Endothelial cell of umbilical vein (primary cell): Measurements from ENCODE around the gene NKRF. TPM values are rescaled to one million over a fixed set of nuclear protein-coding genes. Genes with fewer than 3 reads are reported as not detected.
A peak's percentile ranks its signal among the peaks of the same experiment; 100 is the strongest.

Source experiments
- BruUV-seq: library from RNA; stranded (reverse); fragments of 400-500 nt; replicated peaks from 2 replicates; lab custom pipeline; 2021; lab: Mats Ljungman, UMichigan
- CTCF ChIA-PET: fragments of 300-600, 350-600 bp; sonication (Branson Sonifier 250); formaldehyde crosslinking; loops from one replicate; lab custom pipeline; 2021; ENCODE audit warnings: antibody characterized with exemption, inconsistent platforms; lab: Charles Lee
- POLR2A ChIA-PET: fragments of 300-600, 350-600 bp; sonication (Branson Sonifier 250); formaldehyde crosslinking; loops from one replicate; lab custom pipeline; 2021; ENCODE audit warnings: antibody characterized with exemption, inconsistent platforms; lab: Charles Lee
- DNase-seq: peaks from one replicate; pipeline ENCODE4 v3.0.0-alpha.2; 2011; ENCODE audit warnings: low read depth, low spot score
- FAIRE-seq: peaks from 2 replicates; lab custom pipeline; 2011; peaks lifted over from hg19 to GRCh38; lab: Jason Lieb, UNC
- H2AFZ ChIP-seq: 2 replicates; pipeline ENCODE4 v1.6.0; 2012; ENCODE audit warnings: low read depth, low read length, control low read depth, inconsistent platforms
- H3K27ac ChIP-seq: 2 replicates; pipeline ENCODE4 v1.5.1; 2011; ENCODE audit warnings: low read depth, mild to moderate bottlenecking, control low read depth, low read length, moderate library complexity; ENCODE audit not compliant: insufficient read depth
- H3K27me3 ChIP-seq, 2 experiments: 2 replicates each; pipeline versions ENCODE4 v1.6.0 to v1.6.1; 2011; ENCODE audit warnings: low read length in 2 of 2, mixed read lengths in 1 of 2; ENCODE audit not compliant: control insufficient read depth in 2 of 2, insufficient read depth in 2 of 2
- H3K36me3 ChIP-seq, 2 experiments: 2 replicates in 1 of 2; 3 replicates in 1 of 2; pipeline ENCODE4 v1.5.1; 2011; ENCODE audit warnings: low read length in 2 of 2, mild to moderate bottlenecking in 1 of 2, moderate library complexity in 1 of 2; ENCODE audit not compliant: control insufficient read depth in 2 of 2, insufficient read depth in 2 of 2; ENCODE audit errors: extremely low read depth in 1 of 2
- H3K4me1 ChIP-seq: 3 replicates; pipeline ENCODE4 v1.5.1; 2011; ENCODE audit warnings: mild to moderate bottlenecking, low read length; ENCODE audit not compliant: control insufficient read depth, insufficient read depth; ENCODE audit errors: extremely low read depth
- H3K4me2 ChIP-seq: 2 replicates; pipeline ENCODE4 v1.6.1; 2011; ENCODE audit warnings: low read length, control low read depth, mixed read lengths; ENCODE audit not compliant: insufficient read depth
- H3K4me3 ChIP-seq, 3 experiments: fragments of 200-600 bp in 1 of 3; sonication (generic), shearing (Covaris generic) in 1 of 3; replicated peaks in 1 of 3; 2 replicates each; pipeline ENCODE4 v1.5.1; 2011 to 2016; ENCODE audit warnings: control low read depth in 3 of 3, low read length in 3 of 3, mild to moderate bottlenecking in 2 of 3, inconsistent platforms in 1 of 3, low read depth in 1 of 3, moderate library complexity in 1 of 3; ENCODE audit not compliant: insufficient read depth in 1 of 3
- H3K79me2 ChIP-seq: 2 replicates; pipeline ENCODE4 v1.6.0; 2012; ENCODE audit warnings: low read length, inconsistent platforms; ENCODE audit not compliant: control insufficient read depth, insufficient read depth
- H3K9ac ChIP-seq: replicated peaks from 2 replicates; pipeline ENCODE3; 2011; ENCODE audit warnings: low read length, control low read depth; ENCODE audit not compliant: insufficient read depth; ENCODE audit errors: extremely low read depth
- H3K9me1 ChIP-seq: replicated peaks from 3 replicates; pipeline ENCODE4 v1.6.0; 2011; ENCODE audit warnings: mild to moderate bottlenecking, low read length; ENCODE audit not compliant: control insufficient read depth, insufficient read depth; ENCODE audit errors: extremely low read depth
- H3K9me3 ChIP-seq: replicated peaks from 2 replicates; pipeline ENCODE4 v1.5.1; 2012; ENCODE audit warnings: low read length, inconsistent platforms; ENCODE audit not compliant: control insufficient read depth, insufficient read depth
- H4K20me1 ChIP-seq: replicated peaks from 2 replicates; pipeline ENCODE3; 2011; ENCODE audit warnings: mild to moderate bottlenecking, low read length; ENCODE audit not compliant: control insufficient read depth, insufficient read depth; ENCODE audit errors: extremely low read depth
- EZH2 ChIP-seq: IDR thresholded peaks from 2 replicates; pipeline ENCODE4 v1.6.1; 2012; ENCODE audit warnings: borderline replicate concordance, low read depth, mild to moderate bottlenecking, moderate library complexity, low read length, inconsistent platforms; ENCODE audit not compliant: severe bottlenecking
- FOS ChIP-seq: IDR thresholded peaks from 2 replicates; pipeline ENCODE4 v1.6.1; 2011; ENCODE audit warnings: mild to moderate bottlenecking, low read length, moderate library complexity, borderline replicate concordance; ENCODE audit not compliant: insufficient read depth
- GATA2 ChIP-seq: IDR thresholded peaks from 2 replicates; pipeline ENCODE4 v1.7.0; 2011; ENCODE audit warnings: low read depth, mild to moderate bottlenecking, moderate library complexity, mixed read lengths, low read length; ENCODE audit not compliant: insufficient read length, insufficient read depth
- JUN ChIP-seq: IDR thresholded peaks from 2 replicates; pipeline ENCODE4 v1.6.1; 2011; ENCODE audit warnings: borderline replicate concordance, low read depth; ENCODE audit not compliant: insufficient read length, insufficient read depth
- MAX ChIP-seq: IDR thresholded peaks from 2 replicates; pipeline ENCODE4 v1.6.1; 2011; ENCODE audit not compliant: insufficient read depth, insufficient read length
- MYC ChIP-seq: IDR thresholded peaks from one replicate; pipeline ENCODE4 v1.6.1; 2011; ENCODE audit warnings: mild to moderate bottlenecking, low read depth, low read length
- POLR2A ChIP-seq: IDR thresholded peaks from 2 replicates; pipeline ENCODE4 v1.6.1; 2012; ENCODE audit warnings: low read depth, mild to moderate bottlenecking, control low read depth, low read length
- POLR2AphosphoS5 ChIP-seq: IDR thresholded peaks from 2 replicates; pipeline ENCODE4 v1.6.1; 2012; ENCODE audit warnings: low read depth, mild to moderate bottlenecking, control low read depth, low read length, moderate library complexity; ENCODE audit not compliant: insufficient read depth
- dilution Hi-C: fragments of 300-500 bp; cut with MboI; formaldehyde crosslinking; loops from one replicate; pipeline ENCODE4 v1.15.0; 2019; ENCODE audit warnings: low sequenced_read_pairs; ENCODE audit not compliant: extremely low pct_ligation_motif_present
- intact Hi-C: fragments of 100-400 bp; cut with micrococcal nuclease; formaldehyde crosslinking; loops from one replicate; pipeline ENCODE4 v1.10.0; 2022
- polyA plus RNA-seq, 4 experiments: library from polyadenylated mRNA; depleted of rRNA in 3 of 4; stranded (reverse) in 3 of 4; unstranded in 1 of 4; fragments of >200 nt; gene quantifications; 2 replicates each; pipeline versions ENCODE4 v1.2.1 to v1.2.3, GENCODE V29; 2011 to 2012; ENCODE audit warnings: missing spikeins in 1 of 4
- total RNA-seq: library from RNA; stranded (reverse); gene quantifications from 2 replicates; pipeline ENCODE4 v1.2.3, GENCODE V29; 2021
- TF ChIP-seq, protein P1 (sequence below), 2 donors: IDR thresholded peaks; 1 replicate in 1 of 2; 2 replicates in 1 of 2; pipeline ENCODE4 v1.5.1; 2011; ENCODE audit warnings: low read length in 2 of 2, mild to moderate bottlenecking in 2 of 2, moderate library complexity in 2 of 2, control low read depth in 1 of 2, inconsistent platforms in 1 of 2, low read depth in 1 of 2; ENCODE audit not compliant: insufficient read depth in 1 of 2; ENCODE audit errors: extremely low read depth in 1 of 2

Gene NKRF
- total and polyA plus RNA-seq, 2 donors (not counting 3 experiments of a cell fraction or from before 2014, with no cell fraction given): 2.8 to 12.0 TPM

- POLR2A ChIA-PET: no interaction called here
- no peaks in the 10 kb centered on the region for H3K27me3 ChIP-seq
- peak overlapping the region; percentile 53 for H3K27ac ChIP-seq
- peak; percentile 99 for FAIRE-seq
- H3K9me1 ChIP-seq: no peaks in the 10 kb centered on the region
- no TSS peak for BruUV-seq
- no peaks in the 10 kb centered on the region for H4K20me1 ChIP-seq
- no peaks in the 10 kb centered on the region for H3K9me3 ChIP-seq
- peak overlapping the region; percentile 47 for H3K4me2 ChIP-seq
- dilution Hi-C loops: no loop called here
- intact Hi-C loops: loop anchor here (1.0 to 5.0 kb wide), 3 partner anchors 70 to 250 kb away; partner anchors contain the start of genes NDUFA1, RNF113A and SEPTIN6
- CTCF ChIA-PET: interaction anchor here (0.7 to 1.5 kb wide), 5 partner anchors 13 to 140 kb away, joined by 3 to 7 read pairs (median 3); partner anchors contain the start of gene UBE2A
- H2AFZ ChIP-seq: no peak overlapping the region
- DNase-seq: peak; percentile 93
- no peak for TF ChIP-seq FOS
- TF ChIP-seq POLR2AphosphoS5: peak; percentile 31
- H3K9ac ChIP-seq: peak overlapping the region; percentile 16
- H3K4me1 ChIP-seq: peaks cover 18% of the 10 kb centered on the region
- H3K36me3 ChIP-seq: no peaks in the 10 kb centered on the region
- H3K4me3 ChIP-seq: no peak overlapping the region
- no peaks in the 10 kb centered on the region for H3K79me2 ChIP-seq
Measured at GRCh38 chrX:119622356-119623232, 16.4 kb upstream of the NKRF start.

- BruUV-seq: no TSS peak
- H4K20me1 ChIP-seq: no peaks in the 10 kb centered on the region
- dilution Hi-C loops (no loop called here), intact Hi-C loops (no loop called here)
- H3K27me3 ChIP-seq: no peaks in the 10 kb centered on the region
- H3K36me3 ChIP-seq: no peaks in the 10 kb centered on the region
- H3K4me1 ChIP-seq: peaks cover 13% of the 10 kb centered on the region
- no peak overlapping the region for H3K4me2 ChIP-seq
- no peak overlapping the region for H3K4me3 ChIP-seq
- ChIA-PET CTCF (interaction anchor here (1.0 kb wide), 1 partner anchor 8 kb away, joined by 3 read pairs; no protein-coding TSS in a partner anchor), POLR2A (no interaction called here)
- no peaks in the 10 kb centered on the region for H3K9me3 ChIP-seq
- FAIRE-seq (no peak), DNase-seq (no peak)
- no peak overlapping the region for H2AFZ ChIP-seq
- no peak overlapping the region for H3K9ac ChIP-seq
- TF ChIP-seq POLR2AphosphoS5 (no peak), POLR2A (no peak), MYC (no peak), JUN (no peak), FOS (no peak), MAX (no peak), EZH2 (no peak), GATA2 (no peak)
- TF ChIP-seq, protein P1, sequence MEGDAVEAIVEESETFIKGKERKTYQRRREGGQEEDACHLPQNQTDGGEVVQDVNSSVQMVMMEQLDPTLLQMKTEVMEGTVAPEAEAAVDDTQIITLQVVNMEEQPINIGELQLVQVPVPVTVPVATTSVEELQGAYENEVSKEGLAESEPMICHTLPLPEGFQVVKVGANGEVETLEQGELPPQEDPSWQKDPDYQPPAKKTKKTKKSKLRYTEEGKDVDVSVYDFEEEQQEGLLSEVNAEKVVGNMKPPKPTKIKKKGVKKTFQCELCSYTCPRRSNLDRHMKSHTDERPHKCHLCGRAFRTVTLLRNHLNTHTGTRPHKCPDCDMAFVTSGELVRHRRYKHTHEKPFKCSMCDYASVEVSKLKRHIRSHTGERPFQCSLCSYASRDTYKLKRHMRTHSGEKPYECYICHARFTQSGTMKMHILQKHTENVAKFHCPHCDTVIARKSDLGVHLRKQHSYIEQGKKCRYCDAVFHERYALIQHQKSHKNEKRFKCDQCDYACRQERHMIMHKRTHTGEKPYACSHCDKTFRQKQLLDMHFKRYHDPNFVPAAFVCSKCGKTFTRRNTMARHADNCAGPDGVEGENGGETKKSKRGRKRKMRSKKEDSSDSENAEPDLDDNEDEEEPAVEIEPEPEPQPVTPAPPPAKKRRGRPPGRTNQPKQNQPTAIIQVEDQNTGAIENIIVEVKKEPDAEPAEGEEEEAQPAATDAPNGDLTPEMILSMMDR (IDR thresholded peaks at IDR 0.05; ENCODE audit: extremely low read depth in 1 of 2, insufficient read depth in 1 of 2, low read depth in 1 of 2, low read length in 2 of 2): no peak
- no peak overlapping the region for H3K27ac ChIP-seq
- no peaks in the 10 kb centered on the region for H3K9me1 ChIP-seq
- no peaks in the 10 kb centered on the region for H3K79me2 ChIP-seq
Measured at GRCh38 chrX:119618439-119618838, 12.2 kb upstream of the NKRF start.
